ENCODE results near the gene CHIT1. TPM values are rescaled to one million over a fixed set of nuclear protein-coding genes. Genes with fewer than 3 reads are reported as not detected.

Gene CHIT1
- total and polyA plus RNA-seq, 2 of the 8 experiments (the other 6 are each of a cell fraction or from before 2014, with no cell fraction given), result not detected

DNA sequence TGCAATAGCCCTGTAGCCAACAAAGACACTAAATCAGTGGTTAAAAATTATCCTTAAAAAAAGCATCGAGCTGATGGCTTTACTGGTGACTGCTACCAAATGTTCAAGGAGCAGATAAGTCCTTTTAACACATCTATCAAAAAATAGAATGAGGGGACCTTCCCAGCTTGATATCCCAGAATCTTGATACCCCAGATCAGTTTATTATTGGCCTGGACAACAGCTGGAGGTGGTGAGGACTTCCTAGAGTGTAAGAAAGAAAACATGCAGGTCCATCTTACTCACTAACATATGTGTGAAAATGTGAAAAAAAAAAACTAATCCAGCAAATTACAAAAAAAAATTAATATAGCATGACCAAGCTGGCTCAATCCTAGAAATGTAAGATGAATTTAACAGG, 21.3 kb downstream of the CHIT1 start:
- Histone ChIP-seq H3K36me3 (ENCODE audit: control insufficient read depth in 2 of 4, insufficient read depth in 4 of 4, low read length in 3 of 4) (no peaks in the 10 kb centered on the region), H4K20me1 (replicated peaks in 1 of 2; ENCODE audit: control insufficient read depth in 1 of 2, insufficient read depth in 2 of 2, low read length in 2 of 2) (no peaks in the 10 kb centered on the region), H3K56ac (replicated peaks; ENCODE audit: insufficient read length, low read depth, low read length) (no peak overlapping the region), H2BK12ac (ENCODE audit: low read depth, low read length) (no peak overlapping the region), H2AK5ac (ENCODE audit: low read depth, low read length) (no peak overlapping the region), H2AFZ (ENCODE audit: low read length) (no peak overlapping the region), H3K9me3 (ENCODE audit: insufficient read depth in 2 of 2, low read depth in 1 of 2, low read length in 1 of 2) (no peaks in the 10 kb centered on the region), H3K23me2 (ENCODE audit: low read depth, low read length) (no peaks in the 10 kb centered on the region), H3K9ac (replicated peaks in 1 of 4; ENCODE audit: extremely low read depth in 1 of 4, low read depth in 3 of 4, low read length in 3 of 4) (no peak overlapping the region), H4K91ac (replicated peaks; ENCODE audit: insufficient read length, low read length) (no peak overlapping the region), H3K79me2 (ENCODE audit: control insufficient read depth in 1 of 2, insufficient read depth in 2 of 2, low read length in 2 of 2) (no peaks in the 10 kb centered on the region), H2BK15ac (ENCODE audit: low read length) (no peak overlapping the region), H3K18ac (ENCODE audit: extremely low read depth, low read length) (no peak overlapping the region), H3K23ac (ENCODE audit: insufficient read length) (no peak overlapping the region), H3K27me3 (replicated peaks in 1 of 4; ENCODE audit: control insufficient read depth in 3 of 4, extremely low read depth in 1 of 4, insufficient read depth in 3 of 4, low read length in 3 of 4) (no peaks in the 10 kb centered on the region), H4K8ac (ENCODE audit: extremely low read depth, insufficient read depth, low read length) (no peak overlapping the region), H3K79me1 (ENCODE audit: low read depth, low read length) (no peaks in the 10 kb centered on the region), H3K4ac (replicated peaks; ENCODE audit: insufficient read length, low read depth, low read length) (no peak overlapping the region), H3K4me3 (ENCODE audit: extremely low read depth in 1 of 4, insufficient read depth in 2 of 4, low read depth in 3 of 4, low read length in 4 of 4) (no peak overlapping the region), H3K27ac (ENCODE audit: low read depth, low read length) (no peak overlapping the region), H3K14ac (ENCODE audit: insufficient read length) (no peak overlapping the region), H2BK120ac (replicated peaks; ENCODE audit: low read depth, low read length) (no peak overlapping the region), H3K4me1 (replicated peaks in 1 of 4; ENCODE audit: control insufficient read depth in 3 of 4, insufficient read depth in 4 of 4, low read length in 3 of 4) (peaks cover 0 to 4% (median 0%) of the 10 kb centered on the region in 4 experiments; a peak in 1 of 7 replicates), H2BK20ac (ENCODE audit: low read length) (no peak overlapping the region), H3K4me2 (ENCODE audit: insufficient read depth in 1 of 2, low read depth in 2 of 2, low read length in 2 of 2) (no peak overlapping the region), H2BK5ac (ENCODE audit: low read depth, low read length) (no peak overlapping the region), H4K5ac (ENCODE audit: insufficient read length, low read depth, low read length) (no peak overlapping the region)
- no peak for TF ChIP-seq ASH2L (IDR thresholded peaks at IDR 0.05; ENCODE audit: low read length)
- no peak for TF ChIP-seq ZNF274 (IDR thresholded peaks at IDR 0.05; ENCODE audit: borderline replicate concordance, extremely low read depth, low read length)
- no peak for TF ChIP-seq YY1 (IDR thresholded peaks at IDR 0.05; ENCODE audit: low read depth, low read length)
- no peak for TF ChIP-seq RNF2 (IDR thresholded peaks at IDR 0.05; ENCODE audit: borderline replicate concordance, low read depth, low read length, missing control alignments, poor library complexity, severe bottlenecking)
- TF ChIP-seq POU5F1 (IDR thresholded peaks at IDR 0.05; ENCODE audit: low read depth, low read length), result no peak
- TF ChIP-seq USF2 (IDR thresholded peaks at IDR 0.05; ENCODE audit: low read length), result no peak
- no peak for TF ChIP-seq EZH2 (IDR thresholded peaks at IDR 0.05; ENCODE audit: low read depth, low read length, severe bottlenecking)
- no peak for TF ChIP-seq RAD21 (IDR thresholded peaks at IDR 0.05 in 1 of 2, conservative IDR thresholded peaks at IDR 0.05 in 1 of 2; ENCODE audit: low read depth in 2 of 2, low read length in 2 of 2)
- no peak for TF ChIP-seq CHD1 (IDR thresholded peaks at IDR 0.05; ENCODE audit: low read depth, low read length)
- TF ChIP-seq NANOG (IDR thresholded peaks at IDR 0.05; ENCODE audit: insufficient read depth, low read depth, low read length, poor library complexity, severe bottlenecking), result no peak
- TF ChIP-seq SAP30 (IDR thresholded peaks at IDR 0.05; ENCODE audit: insufficient read depth, insufficient replicate concordance, low read length), result no peak
- FAIRE-seq, result no peak
- 82% methylated on average over 1 of the region's 1 CpG; no CpG with 5 or more reads in 1 of the 2 experiments for WGBS, 2 experiments (ENCODE audit: extremely low coverage in 1 of 2, insufficient coverage in 1 of 2, insufficient read length in 1 of 2, insufficient replicate concordance in 2 of 2, low coverage in 1 of 2, low lambda C conversion rate in 2 of 2, missing lambda C conversion rate in 1 of 2)
- ChIA-PET CTCF (ENCODE audit: partially characterized antibody) (interaction anchor here (1.2 to 6.0 kb wide), 9 partner anchors 9 to 168 kb away, joined by 3 to 56 read pairs (median 6); no protein-coding TSS in a partner anchor), POLR2A (ENCODE audit: partially characterized antibody) (interaction anchor here (1.1 kb wide), 1 partner anchor 201 kb away, joined by 4 read pairs; the partner anchor contains the start of gene TMEM183A)
- DNase-seq (ENCODE audit: low read depth in 1 of 2, low spot score in 2 of 2), result no peak

All from H1 (cell line).